Ishikawa (cell line): ENCODE results near the gene CARMIL1.

ENCODE experiments used
- CEBPB ChIP-seq: IDR thresholded peaks from 2 replicates; pipeline ENCODE4 v1.6.1; 2012
- CREB1 ChIP-seq: IDR thresholded peaks from 2 replicates; pipeline ENCODE4 v1.6.1; 2012; ENCODE audit warnings: low read depth
- EGR1 ChIP-seq: IDR thresholded peaks from 2 replicates; pipeline ENCODE4 v1.6.1; 2012
- EP300 ChIP-seq: IDR thresholded peaks from 2 replicates; pipeline ENCODE4 v1.6.1; 2012; ENCODE audit warnings: borderline replicate concordance
- FOXM1 ChIP-seq: IDR thresholded peaks from 2 replicates; pipeline ENCODE4 v1.6.1; 2012; ENCODE audit warnings: low read depth, borderline replicate concordance
- NFIC ChIP-seq: IDR thresholded peaks from 2 replicates; pipeline ENCODE4 v1.6.1; 2012
- RAD21 ChIP-seq: IDR thresholded peaks from 2 replicates; pipeline ENCODE4 v1.6.1; 2012; ENCODE audit warnings: low read depth
- TAF1 ChIP-seq: IDR thresholded peaks from 2 replicates; pipeline ENCODE4 v1.6.1; 2012; ENCODE audit warnings: low read depth, mild to moderate bottlenecking
- TCF12 ChIP-seq: IDR thresholded peaks from 2 replicates; pipeline ENCODE4 v1.6.1; 2012; ENCODE audit warnings: low read depth
- TEAD4 ChIP-seq: IDR thresholded peaks from 2 replicates; pipeline ENCODE4 v1.6.1; 2012
- USF1 ChIP-seq: IDR thresholded peaks from 2 replicates; pipeline ENCODE4 v1.6.1; 2012
- YY1 ChIP-seq: IDR thresholded peaks from 2 replicates; pipeline ENCODE4 v1.6.1; 2012; ENCODE audit warnings: low read depth
- ZBTB7A ChIP-seq: IDR thresholded peaks from 2 replicates; pipeline ENCODE4 v1.6.1; 2012; ENCODE audit warnings: low read depth
- TF ChIP-seq, protein P1 (sequence below): IDR thresholded peaks from 2 replicates; pipeline ENCODE4 v1.6.1; 2012; ENCODE audit warnings: low read depth, mild to moderate bottlenecking
- TF ChIP-seq, protein P2 (sequence below): IDR thresholded peaks from 2 replicates; pipeline ENCODE4 v1.6.1; 2012

Gene CARMIL1

GRCh38 chr6:25326960-25327359, 47.8 kb downstream of the CARMIL1 start:
- no peak for TF ChIP-seq ZBTB7A
- TF ChIP-seq FOXM1: no peak
- no peak for TF ChIP-seq EP300
- TF ChIP-seq, protein P1, sequence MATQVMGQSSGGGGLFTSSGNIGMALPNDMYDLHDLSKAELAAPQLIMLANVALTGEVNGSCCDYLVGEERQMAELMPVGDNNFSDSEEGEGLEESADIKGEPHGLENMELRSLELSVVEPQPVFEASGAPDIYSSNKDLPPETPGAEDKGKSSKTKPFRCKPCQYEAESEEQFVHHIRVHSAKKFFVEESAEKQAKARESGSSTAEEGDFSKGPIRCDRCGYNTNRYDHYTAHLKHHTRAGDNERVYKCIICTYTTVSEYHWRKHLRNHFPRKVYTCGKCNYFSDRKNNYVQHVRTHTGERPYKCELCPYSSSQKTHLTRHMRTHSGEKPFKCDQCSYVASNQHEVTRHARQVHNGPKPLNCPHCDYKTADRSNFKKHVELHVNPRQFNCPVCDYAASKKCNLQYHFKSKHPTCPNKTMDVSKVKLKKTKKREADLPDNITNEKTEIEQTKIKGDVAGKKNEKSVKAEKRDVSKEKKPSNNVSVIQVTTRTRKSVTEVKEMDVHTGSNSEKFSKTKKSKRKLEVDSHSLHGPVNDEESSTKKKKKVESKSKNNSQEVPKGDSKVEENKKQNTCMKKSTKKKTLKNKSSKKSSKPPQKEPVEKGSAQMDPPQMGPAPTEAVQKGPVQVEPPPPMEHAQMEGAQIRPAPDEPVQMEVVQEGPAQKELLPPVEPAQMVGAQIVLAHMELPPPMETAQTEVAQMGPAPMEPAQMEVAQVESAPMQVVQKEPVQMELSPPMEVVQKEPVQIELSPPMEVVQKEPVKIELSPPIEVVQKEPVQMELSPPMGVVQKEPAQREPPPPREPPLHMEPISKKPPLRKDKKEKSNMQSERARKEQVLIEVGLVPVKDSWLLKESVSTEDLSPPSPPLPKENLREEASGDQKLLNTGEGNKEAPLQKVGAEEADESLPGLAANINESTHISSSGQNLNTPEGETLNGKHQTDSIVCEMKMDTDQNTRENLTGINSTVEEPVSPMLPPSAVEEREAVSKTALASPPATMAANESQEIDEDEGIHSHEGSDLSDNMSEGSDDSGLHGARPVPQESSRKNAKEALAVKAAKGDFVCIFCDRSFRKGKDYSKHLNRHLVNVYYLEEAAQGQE: no peak
- no peak for TF ChIP-seq CREB1
- TF ChIP-seq NFIC: no peak
- TF ChIP-seq, protein P2, sequence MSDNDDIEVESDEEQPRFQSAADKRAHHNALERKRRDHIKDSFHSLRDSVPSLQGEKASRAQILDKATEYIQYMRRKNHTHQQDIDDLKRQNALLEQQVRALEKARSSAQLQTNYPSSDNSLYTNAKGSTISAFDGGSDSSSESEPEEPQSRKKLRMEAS: no peak
- TF ChIP-seq TEAD4: no peak
- TF ChIP-seq YY1: no peak
- no peak for TF ChIP-seq RAD21
- no peak for TF ChIP-seq TCF12
- TF ChIP-seq USF1: no peak
- TF ChIP-seq TAF1: no peak
- no peak for TF ChIP-seq EGR1

- TF ChIP-seq EP300 (no peak), NFIC (no peak), TEAD4 (no peak), RAD21 (no peak), EGR1 (no peak), ZBTB7A (no peak), TAF1 (no peak), YY1 (no peak), CEBPB (no peak), FOXM1 (no peak)
- TF ChIP-seq, protein P2: no peak
Observed at GRCh38 chr6:25327432-25327831, 48.3 kb downstream of the CARMIL1 start.

DNA sequence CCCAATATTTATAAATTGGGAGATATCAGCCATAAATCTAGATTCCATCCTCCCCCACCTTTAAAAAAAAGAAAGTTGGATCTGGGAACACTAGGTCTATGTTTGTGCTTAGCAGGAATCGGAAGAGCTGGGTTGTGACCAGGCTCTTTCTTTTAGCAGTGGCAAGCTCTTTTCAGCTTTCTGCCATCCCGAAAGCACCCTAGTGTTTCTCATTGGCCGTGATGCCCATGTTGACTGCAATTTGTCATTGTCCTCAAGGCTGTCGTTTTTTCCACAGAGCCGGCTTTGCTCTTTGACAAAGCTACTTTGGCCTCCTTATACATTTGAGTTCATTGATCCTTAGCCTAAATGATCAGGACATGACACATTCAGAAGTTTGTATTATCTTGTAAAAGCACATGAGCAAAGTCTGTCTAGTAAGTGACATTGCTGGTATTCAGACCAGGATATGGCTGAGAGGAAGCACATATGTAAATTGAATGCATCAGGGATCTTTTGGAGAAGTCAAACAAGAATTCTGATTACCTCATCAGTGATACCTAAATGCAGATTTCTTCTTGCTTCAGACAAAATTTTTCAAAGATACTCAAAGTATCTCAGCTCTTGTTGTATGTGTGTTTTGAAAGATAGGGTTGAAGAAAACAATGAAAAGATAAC, 50.1 kb downstream of the CARMIL1 start:
- TF ChIP-seq ZBTB7A (no peak), FOXM1 (no peak), TCF12 (no peak), RAD21 (no peak), TEAD4 (no peak)

- TF ChIP-seq, protein P1: no peak
- TF ChIP-seq NFIC: no peak
- no peak for TF ChIP-seq EGR1
- TF ChIP-seq EP300: no peak
- TF ChIP-seq, protein P2: no peak
- TF ChIP-seq RAD21: no peak
- TF ChIP-seq TEAD4: no peak
- TF ChIP-seq TCF12: no peak
- no peak for TF ChIP-seq CREB1
- no peak for TF ChIP-seq FOXM1
- TF ChIP-seq USF1: no peak
- TF ChIP-seq YY1: no peak
- TF ChIP-seq TAF1: no peak
Observed at GRCh38 chr6:25329982-25330381, 50.8 kb downstream of the CARMIL1 start.

- TF ChIP-seq RAD21 (no peak), EP300 (no peak), YY1 (no peak), TEAD4 (no peak), CREB1 (no peak), EGR1 (no peak), TCF12 (no peak), CEBPB (no peak)
- TF ChIP-seq, protein P1: no peak
- TF ChIP-seq, protein P2: no peak
Observed at GRCh38 chr6:25330796-25331685, 51.9 kb downstream of the CARMIL1 start.
